Breast epithelium (tissue), 3 donors: ENCODE data around the gene MTHFR.

Experiments
- POLR2A ChIP-seq: fragments of 450-650 bp; IDR thresholded peaks from one replicate; pipeline ENCODE4 v1.6.1; 2016; ENCODE audit warnings: antibody characterized with exemption, mild to moderate bottlenecking, moderate library complexity
- TF ChIP-seq, protein P1 (sequence below), 3 donors: fragments of 450-650 bp; IDR thresholded peaks; one replicate each; pipeline ENCODE4 v1.5.1; 2016 to 2017; ENCODE audit warnings: antibody characterized with exemption in 3 of 3, mild to moderate bottlenecking in 3 of 3, moderate library complexity in 3 of 3

DNA sequence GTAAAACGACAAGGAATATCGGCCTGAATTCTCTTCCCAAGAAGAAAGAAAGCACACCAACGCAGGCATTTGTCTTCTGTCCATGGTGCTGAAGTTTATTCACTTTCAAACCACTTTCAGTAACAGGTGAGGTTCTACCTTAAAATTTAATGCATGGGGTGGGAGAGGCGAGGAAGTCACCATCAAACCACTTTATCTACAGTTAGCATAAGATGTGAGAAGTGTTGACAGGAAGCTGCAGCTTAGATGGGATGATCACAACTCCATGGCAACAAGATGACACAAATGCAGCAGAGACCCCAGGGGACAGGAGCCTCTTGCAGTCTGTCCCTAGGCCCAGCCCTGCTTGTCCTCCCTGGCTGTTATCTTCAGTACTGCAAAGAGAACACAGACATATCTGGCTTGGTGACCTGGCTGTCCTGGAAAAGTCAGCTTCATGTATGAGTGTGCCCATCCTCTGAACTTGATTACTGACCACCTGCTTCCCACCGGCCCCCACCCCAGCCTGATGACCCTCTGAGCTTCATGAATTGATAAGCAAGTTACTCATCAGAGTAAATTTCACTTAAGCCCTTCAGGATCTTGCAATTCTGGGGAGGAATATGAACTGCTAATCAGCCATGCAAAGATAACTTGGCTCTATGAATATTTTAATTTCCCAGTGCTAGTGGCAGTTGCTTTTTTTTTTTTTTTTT, 40.0 kb upstream of the MTHFR start:
- TF ChIP-seq POLR2A, result no peak
- TF ChIP-seq, protein P1, sequence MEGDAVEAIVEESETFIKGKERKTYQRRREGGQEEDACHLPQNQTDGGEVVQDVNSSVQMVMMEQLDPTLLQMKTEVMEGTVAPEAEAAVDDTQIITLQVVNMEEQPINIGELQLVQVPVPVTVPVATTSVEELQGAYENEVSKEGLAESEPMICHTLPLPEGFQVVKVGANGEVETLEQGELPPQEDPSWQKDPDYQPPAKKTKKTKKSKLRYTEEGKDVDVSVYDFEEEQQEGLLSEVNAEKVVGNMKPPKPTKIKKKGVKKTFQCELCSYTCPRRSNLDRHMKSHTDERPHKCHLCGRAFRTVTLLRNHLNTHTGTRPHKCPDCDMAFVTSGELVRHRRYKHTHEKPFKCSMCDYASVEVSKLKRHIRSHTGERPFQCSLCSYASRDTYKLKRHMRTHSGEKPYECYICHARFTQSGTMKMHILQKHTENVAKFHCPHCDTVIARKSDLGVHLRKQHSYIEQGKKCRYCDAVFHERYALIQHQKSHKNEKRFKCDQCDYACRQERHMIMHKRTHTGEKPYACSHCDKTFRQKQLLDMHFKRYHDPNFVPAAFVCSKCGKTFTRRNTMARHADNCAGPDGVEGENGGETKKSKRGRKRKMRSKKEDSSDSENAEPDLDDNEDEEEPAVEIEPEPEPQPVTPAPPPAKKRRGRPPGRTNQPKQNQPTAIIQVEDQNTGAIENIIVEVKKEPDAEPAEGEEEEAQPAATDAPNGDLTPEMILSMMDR (IDR thresholded peaks at IDR 0.05), result no peak
